ENCODE measurements around the gene UQCRFS1.

- TF ChIP-seq CTCF (IDR thresholded peaks at IDR 0.05), result no peak
- TF ChIP-seq EZH2 (IDR thresholded peaks at IDR 0.05), result no peak
- TF ChIP-seq EZH2phosphoT487 (IDR thresholded peaks at IDR 0.05), result no peak
Observed at GRCh38 chr19:29194658-29195057, 18.3 kb downstream of the UQCRFS1 start.
